Cardiac fibroblast (primary cell): ENCODE measurements around the gene TTYH1.
A peak's percentile ranks its signal among the peaks of the same experiment; 100 is the strongest.

Experiments used
- DNase-seq, 2 donors: peaks; one replicate each; pipeline versions ENCODE4 v3.0.0 to v3.0.0-alpha.2; 2010; ENCODE audit warnings: low read depth in 2 of 2
- H3K4me3 ChIP-seq, 2 donors: replicated peaks in 1 of 2; 1 replicate in 1 of 2; 2 replicates in 1 of 2; pipeline ENCODE4 v1.5.1; 2011; ENCODE audit warnings: low read depth in 2 of 2, low read length in 2 of 2, mild to moderate bottlenecking in 2 of 2, moderate library complexity in 1 of 2
- TF ChIP-seq, protein P1 (sequence below): IDR thresholded peaks from one replicate; pipeline ENCODE4 v1.5.1; 2011; ENCODE audit warnings: low read depth, mild to moderate bottlenecking, low read length, inconsistent platforms

The TTYH1 gene

DNA sequence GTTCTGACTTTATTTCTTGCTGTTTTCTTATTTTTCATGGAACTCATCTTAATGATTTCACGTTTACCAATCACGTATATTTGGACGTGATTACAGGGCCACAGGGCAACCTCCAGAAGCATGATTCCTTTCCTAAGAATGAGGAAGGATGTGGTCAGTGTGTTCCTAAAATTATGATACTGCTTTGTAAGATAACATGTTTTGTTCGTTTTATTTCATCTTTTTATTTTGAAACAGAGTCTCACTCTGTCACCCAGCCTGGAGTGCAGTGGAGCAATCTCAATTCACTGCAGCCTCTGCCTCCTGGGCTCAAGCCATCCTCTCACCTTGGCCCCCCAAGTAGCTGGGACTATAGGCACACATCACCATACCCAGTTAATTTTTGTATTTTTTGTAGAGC, 25.7 kb upstream of the TTYH1 start:
- DNase-seq, result no peak
- TF ChIP-seq, protein P1, sequence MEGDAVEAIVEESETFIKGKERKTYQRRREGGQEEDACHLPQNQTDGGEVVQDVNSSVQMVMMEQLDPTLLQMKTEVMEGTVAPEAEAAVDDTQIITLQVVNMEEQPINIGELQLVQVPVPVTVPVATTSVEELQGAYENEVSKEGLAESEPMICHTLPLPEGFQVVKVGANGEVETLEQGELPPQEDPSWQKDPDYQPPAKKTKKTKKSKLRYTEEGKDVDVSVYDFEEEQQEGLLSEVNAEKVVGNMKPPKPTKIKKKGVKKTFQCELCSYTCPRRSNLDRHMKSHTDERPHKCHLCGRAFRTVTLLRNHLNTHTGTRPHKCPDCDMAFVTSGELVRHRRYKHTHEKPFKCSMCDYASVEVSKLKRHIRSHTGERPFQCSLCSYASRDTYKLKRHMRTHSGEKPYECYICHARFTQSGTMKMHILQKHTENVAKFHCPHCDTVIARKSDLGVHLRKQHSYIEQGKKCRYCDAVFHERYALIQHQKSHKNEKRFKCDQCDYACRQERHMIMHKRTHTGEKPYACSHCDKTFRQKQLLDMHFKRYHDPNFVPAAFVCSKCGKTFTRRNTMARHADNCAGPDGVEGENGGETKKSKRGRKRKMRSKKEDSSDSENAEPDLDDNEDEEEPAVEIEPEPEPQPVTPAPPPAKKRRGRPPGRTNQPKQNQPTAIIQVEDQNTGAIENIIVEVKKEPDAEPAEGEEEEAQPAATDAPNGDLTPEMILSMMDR, result no peak
- H3K4me3 ChIP-seq, result no peak overlapping the region

DNA sequence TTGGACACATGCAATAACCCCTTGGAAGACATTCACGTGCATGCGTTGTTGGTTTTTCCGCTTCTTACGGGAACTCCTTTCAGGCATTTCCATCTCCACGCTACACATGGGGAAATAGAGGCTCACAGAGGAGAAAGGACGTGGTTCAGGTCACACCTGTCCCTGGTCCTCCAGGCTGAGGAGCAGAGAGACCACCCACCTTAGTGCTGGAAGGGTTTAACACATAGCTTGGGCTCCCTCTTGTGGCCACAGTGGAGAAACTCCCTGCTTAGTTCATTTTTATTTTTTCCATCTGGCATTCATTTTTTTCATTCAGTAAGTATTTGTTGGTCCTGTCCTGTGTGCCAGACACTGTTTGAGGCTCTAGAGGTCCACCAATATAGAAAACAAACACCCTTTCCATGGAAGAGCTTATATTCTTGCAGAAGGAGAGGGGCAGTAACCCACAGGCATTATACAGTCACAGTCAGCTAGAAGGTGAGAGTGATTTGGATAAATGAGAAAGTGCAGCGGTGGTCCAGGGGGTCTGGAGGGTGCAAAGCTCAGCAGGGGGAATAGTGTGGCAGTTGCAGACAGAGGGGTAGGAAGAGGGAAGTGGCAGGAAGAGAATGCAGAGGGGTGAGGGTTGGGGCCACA, 24.2 kb upstream of the TTYH1 start:
- H3K4me3 ChIP-seq, result no peak overlapping the region
- DNase-seq, result peak; percentile 73 to 77
- TF ChIP-seq, protein P1, result peak; percentile 64

DNA sequence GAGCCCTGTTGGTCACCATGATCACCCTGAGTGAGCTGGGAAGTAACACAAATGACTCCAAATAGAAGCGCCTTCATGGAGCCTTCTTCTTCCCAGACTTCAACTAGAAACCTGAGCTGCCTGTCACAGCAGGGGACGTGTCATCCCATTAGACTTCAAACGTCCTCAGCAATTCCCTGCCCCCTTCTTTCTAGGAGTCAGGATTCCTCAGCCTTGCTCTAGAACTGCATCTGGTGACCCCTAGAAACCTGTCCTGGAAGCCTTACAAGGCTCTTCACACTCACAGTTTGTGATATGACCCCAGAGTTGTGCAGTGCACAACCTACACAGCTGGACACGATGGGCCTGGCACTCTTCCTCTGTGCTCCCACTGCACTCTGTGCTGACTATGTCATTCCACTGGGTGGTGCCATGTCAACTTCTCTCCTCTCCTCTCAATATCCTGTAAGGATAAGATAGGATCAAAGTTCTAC, 23.6 kb upstream of the TTYH1 start:
- H3K4me3 ChIP-seq, result no peak overlapping the region
- TF ChIP-seq, protein P1, result peak; percentile 12
- no peak for DNase-seq

DNA sequence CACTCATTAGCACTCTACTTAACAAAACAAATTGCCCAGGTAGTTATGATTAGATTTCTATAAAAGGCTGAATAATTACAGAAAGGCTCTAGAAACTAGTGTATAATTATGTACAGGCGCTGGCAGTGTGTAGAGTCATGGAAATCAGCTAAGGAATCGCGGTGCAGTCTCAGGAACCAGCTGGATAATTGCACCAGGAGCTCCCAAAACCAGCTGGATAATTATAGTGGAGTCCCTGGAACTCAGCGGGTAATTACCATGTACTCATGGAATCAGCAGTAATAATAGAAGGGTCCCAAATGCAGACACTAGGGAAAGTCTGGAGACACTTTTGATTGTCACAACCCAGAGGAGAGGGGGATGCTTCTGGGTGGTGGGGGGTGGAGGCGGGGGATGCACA, 23.2 kb upstream of the TTYH1 start:
- DNase-seq, result no peak
- H3K4me3 ChIP-seq, result no peak overlapping the region
- TF ChIP-seq, protein P1, result peak; percentile 0

DNA sequence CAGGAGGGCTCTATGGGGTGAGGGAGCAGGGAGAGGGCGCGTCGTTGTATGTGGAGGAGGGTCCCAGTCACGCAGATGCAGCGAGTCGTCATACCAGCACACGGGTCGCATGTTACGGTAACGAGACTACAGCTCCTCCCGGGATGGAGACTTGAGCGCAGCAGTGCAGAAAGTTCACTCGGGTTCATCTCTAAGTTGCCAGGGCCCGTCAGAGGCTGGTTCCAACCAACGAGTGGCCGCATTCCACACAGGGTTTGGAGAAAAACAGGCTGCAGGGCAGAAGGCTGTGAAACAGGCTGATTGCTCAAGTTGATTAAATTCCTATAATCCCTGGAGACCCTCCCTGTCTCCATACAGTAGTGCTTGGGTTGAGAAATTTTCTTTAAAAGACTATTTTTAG, 21.9 kb upstream of the TTYH1 start:
- TF ChIP-seq, protein P1, result no peak
- peak in 1 of 2 donors; percentile 14 for DNase-seq
- H3K4me3 ChIP-seq, result no peak overlapping the region

DNA sequence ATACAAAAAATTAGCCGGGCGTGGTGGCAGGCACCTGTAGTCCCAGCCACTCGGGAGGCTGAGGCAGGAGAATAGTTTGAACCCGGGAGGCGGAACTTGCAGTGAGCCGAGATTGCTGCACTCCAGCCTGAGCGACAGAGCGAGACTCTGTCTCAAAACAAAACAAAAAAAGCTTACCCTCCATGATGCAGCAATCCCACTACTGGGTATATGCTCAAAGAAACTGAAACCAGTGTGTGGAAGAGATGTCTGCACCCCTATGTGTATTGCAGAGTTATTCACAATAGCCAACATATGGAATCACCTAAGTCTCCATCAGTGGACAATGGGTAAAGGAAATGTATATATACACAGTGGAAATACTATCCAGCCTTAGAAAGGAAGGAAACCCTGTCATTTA, 19.6 kb upstream of the TTYH1 start:
- TF ChIP-seq, protein P1, result no peak
- no peak overlapping the region for H3K4me3 ChIP-seq
- no peak for DNase-seq

DNA sequence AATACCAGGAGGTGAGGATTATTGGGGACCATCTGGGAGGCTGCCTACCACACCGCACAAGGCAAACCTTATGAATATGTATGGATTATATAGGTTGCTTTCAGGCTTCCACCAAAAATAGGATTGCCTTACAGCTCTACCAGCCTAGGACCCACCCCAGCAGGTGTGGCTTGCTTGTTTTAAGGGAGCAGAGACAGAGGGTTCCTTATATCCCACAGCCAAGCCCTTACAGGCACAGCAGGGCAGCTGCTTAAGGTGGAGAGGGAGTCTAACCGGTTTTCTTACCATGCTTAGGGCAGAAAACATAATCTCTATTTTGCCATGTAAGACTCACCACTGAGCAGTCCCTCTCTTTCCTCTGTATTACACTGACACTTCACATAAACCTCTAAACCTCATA, 16.1 kb upstream of the TTYH1 start:
- no peak overlapping the region for H3K4me3 ChIP-seq
- TF ChIP-seq, protein P1, result no peak
- DNase-seq, result no peak
